ENCODE results near the gene BBS9.

- TF ChIP-seq POLR2AphosphoS5 (IDR thresholded peaks at IDR 0.05) (no peak), EP300 (IDR thresholded peaks at IDR 0.05; ENCODE audit: low read depth) (no peak)
Observed at GRCh38 chr7:33388332-33388731, 259.0 kb downstream of the BBS9 start.
